WTC11 (cell line): ENCODE data around the gene RBM39. TPM values are rescaled to one million over a fixed set of nuclear protein-coding genes. Genes with fewer than 3 reads are reported as not detected.

Experiments
- ATAC-seq: fragments of 200-7000 bp; cut with Tn5 transposase; 2 replicates; pipeline ENCODE4 v1.10.0; 2021; ENCODE audit warnings: mild to moderate bottlenecking, moderate library complexity
- CTCF ChIA-PET: fragments of 300-600 bp; sonication (Branson Sonifier 250); formaldehyde crosslinking; loops from one replicate; lab custom pipeline; 2021; ENCODE audit warnings: antibody characterized with exemption; lab: Charles Lee
- POLR2A ChIA-PET: fragments of 350-600 bp; sonication (Branson Sonifier 250); formaldehyde crosslinking; loops from one replicate; lab custom pipeline; 2021; ENCODE audit warnings: antibody characterized with exemption; lab: Charles Lee
- DNase-seq: peaks from one replicate; pipeline ENCODE4 v3.0.0; 2021; ENCODE audit warnings: low spot score
- H3K27ac Mint-ChIP-seq: 2 replicates; pipeline ENCODE4 v1.8.0; 2021; ENCODE audit warnings: mixed read lengths
- H3K27me3 Mint-ChIP-seq: 2 replicates; pipeline ENCODE4 v1.8.0; 2021; ENCODE audit warnings: low read depth, mild to moderate bottlenecking, moderate library complexity, mixed read lengths
- H3K36me3 Mint-ChIP-seq: 2 replicates; pipeline ENCODE4 v1.8.0; 2021; ENCODE audit warnings: mixed read lengths
- H3K4me1 Mint-ChIP-seq: 2 replicates; pipeline ENCODE4 v1.8.0; 2022; ENCODE audit warnings: mixed read lengths
- H3K4me3 Mint-ChIP-seq: 2 replicates; pipeline ENCODE4 v1.8.0; 2021; ENCODE audit warnings: mild to moderate bottlenecking, moderate library complexity, mixed read lengths
- H3K9me3 Mint-ChIP-seq: 2 replicates; pipeline ENCODE4 v1.8.0; 2021; ENCODE audit warnings: mixed read lengths
- CREB1 ChIP-seq: sonication (generic); formaldehyde crosslinking; IDR thresholded peaks from 2 replicates; pipeline ENCODE4 v1.8.0; 2023; ENCODE audit warnings: mild to moderate bottlenecking, missing genetic modification reagents
- CREM ChIP-seq: sonication (generic); formaldehyde crosslinking; IDR thresholded peaks from 2 replicates; pipeline ENCODE4 v1.8.1; 2022; ENCODE audit warnings: mild to moderate bottlenecking, missing genetic modification reagents, moderate library complexity
- ELF4 ChIP-seq: sonication (generic); formaldehyde crosslinking; IDR thresholded peaks from 2 replicates; pipeline ENCODE4 v1.8.1; 2022; ENCODE audit warnings: low read depth, mild to moderate bottlenecking, moderate library complexity, missing genetic modification reagents
- FOXK1 ChIP-seq: sonication (generic); formaldehyde crosslinking; IDR thresholded peaks from 2 replicates; pipeline ENCODE4 v1.8.0; 2022; ENCODE audit warnings: mild to moderate bottlenecking, moderate library complexity, missing genetic modification reagents
- MXD4 ChIP-seq: fragments of 250-450 bp; sonication (Bioruptor Pico); IDR thresholded peaks from 2 replicates; pipeline ENCODE4 v1.8.0; 2021; ENCODE audit warnings: mild to moderate bottlenecking, moderate library complexity, borderline replicate concordance
- NR1H2 ChIP-seq: sonication (generic); formaldehyde crosslinking; IDR thresholded peaks from 2 replicates; pipeline ENCODE4 v1.9.0; 2021; ENCODE audit warnings: mild to moderate bottlenecking, moderate library complexity, missing genetic modification reagents
- PRRX2 ChIP-seq: fragments of 250-450 bp; sonication (Bioruptor Pico); IDR thresholded peaks from 2 replicates; pipeline ENCODE4 v1.8.0; 2021; ENCODE audit warnings: mild to moderate bottlenecking
- SMAD3 ChIP-seq: sonication (generic); formaldehyde crosslinking; IDR thresholded peaks from 2 replicates; pipeline ENCODE4 v1.8.0; 2022; ENCODE audit warnings: missing genetic modification reagents, mild to moderate bottlenecking, borderline replicate concordance
- SMAD4 ChIP-seq: sonication (generic); formaldehyde crosslinking; IDR thresholded peaks from 2 replicates; pipeline ENCODE4 v1.8.0; 2022; ENCODE audit warnings: mild to moderate bottlenecking, missing genetic modification reagents
- TEAD4 ChIP-seq: sonication (generic); formaldehyde crosslinking; IDR thresholded peaks from 2 replicates; pipeline ENCODE4 v1.8.0; 2022; ENCODE audit warnings: mild to moderate bottlenecking, missing genetic modification reagents
- ZBTB21 ChIP-seq: sonication (generic); formaldehyde crosslinking; IDR thresholded peaks from 2 replicates; pipeline ENCODE4 v1.8.1; 2023; ENCODE audit warnings: mild to moderate bottlenecking, missing genetic modification reagents, borderline replicate concordance
- ZNF219 ChIP-seq: sonication (generic); formaldehyde crosslinking; IDR thresholded peaks from 2 replicates; pipeline ENCODE4 v1.8.0; 2023; ENCODE audit warnings: missing genetic modification reagents, mild to moderate bottlenecking, borderline replicate concordance
- ZNF263 ChIP-seq: sonication (generic); formaldehyde crosslinking; IDR thresholded peaks from 2 replicates; pipeline ENCODE4 v1.8.1; 2022; ENCODE audit warnings: low read depth, mild to moderate bottlenecking, moderate library complexity, missing genetic modification reagents
- total RNA-seq: library from RNA; stranded (reverse); gene quantifications from 3 replicates; pipeline ENCODE4 v1.2.3, GENCODE V29; 2021
- TF ChIP-seq, protein P1 (sequence below): sonication (generic); formaldehyde crosslinking; IDR thresholded peaks from 2 replicates; pipeline ENCODE4 v1.8.1; 2023; ENCODE audit warnings: mild to moderate bottlenecking, missing genetic modification reagents
- TF ChIP-seq, protein P2 (sequence below): sonication (generic); formaldehyde crosslinking; IDR thresholded peaks from 2 replicates; pipeline ENCODE4 v1.8.1; 2022; ENCODE audit warnings: low read depth, missing genetic modification reagents, borderline replicate concordance
- TF ChIP-seq, protein P3 (sequence below): sonication (generic); formaldehyde crosslinking; IDR thresholded peaks from 2 replicates; pipeline ENCODE4 v1.8.1; 2022; ENCODE audit warnings: missing genetic modification reagents, borderline replicate concordance
- TF ChIP-seq, protein P4 (sequence below): fragments of 200-600 bp; IDR thresholded peaks from 2 replicates; pipeline ENCODE4 v1.8.0; 2022; ENCODE audit warnings: antibody characterized with exemption
- TF ChIP-seq, protein P5 (sequence below): sonication (generic); formaldehyde crosslinking; IDR thresholded peaks from 2 replicates; pipeline ENCODE4 v1.8.0; 2023; ENCODE audit warnings: mild to moderate bottlenecking, missing genetic modification reagents
- TF ChIP-seq, protein P6 (sequence below): sonication (generic); formaldehyde crosslinking; IDR thresholded peaks from 2 replicates; pipeline ENCODE4 v1.8.0; 2022; ENCODE audit warnings: mild to moderate bottlenecking, missing genetic modification reagents
- TF ChIP-seq, protein P7 (sequence below): sonication (generic); formaldehyde crosslinking; IDR thresholded peaks from 2 replicates; pipeline ENCODE4 v1.8.1; 2023; ENCODE audit warnings: mild to moderate bottlenecking, moderate library complexity, missing genetic modification reagents

RBM39 gene
- total RNA-seq, 1 experiment from 2014 or later, result 231 TPM

DNA sequence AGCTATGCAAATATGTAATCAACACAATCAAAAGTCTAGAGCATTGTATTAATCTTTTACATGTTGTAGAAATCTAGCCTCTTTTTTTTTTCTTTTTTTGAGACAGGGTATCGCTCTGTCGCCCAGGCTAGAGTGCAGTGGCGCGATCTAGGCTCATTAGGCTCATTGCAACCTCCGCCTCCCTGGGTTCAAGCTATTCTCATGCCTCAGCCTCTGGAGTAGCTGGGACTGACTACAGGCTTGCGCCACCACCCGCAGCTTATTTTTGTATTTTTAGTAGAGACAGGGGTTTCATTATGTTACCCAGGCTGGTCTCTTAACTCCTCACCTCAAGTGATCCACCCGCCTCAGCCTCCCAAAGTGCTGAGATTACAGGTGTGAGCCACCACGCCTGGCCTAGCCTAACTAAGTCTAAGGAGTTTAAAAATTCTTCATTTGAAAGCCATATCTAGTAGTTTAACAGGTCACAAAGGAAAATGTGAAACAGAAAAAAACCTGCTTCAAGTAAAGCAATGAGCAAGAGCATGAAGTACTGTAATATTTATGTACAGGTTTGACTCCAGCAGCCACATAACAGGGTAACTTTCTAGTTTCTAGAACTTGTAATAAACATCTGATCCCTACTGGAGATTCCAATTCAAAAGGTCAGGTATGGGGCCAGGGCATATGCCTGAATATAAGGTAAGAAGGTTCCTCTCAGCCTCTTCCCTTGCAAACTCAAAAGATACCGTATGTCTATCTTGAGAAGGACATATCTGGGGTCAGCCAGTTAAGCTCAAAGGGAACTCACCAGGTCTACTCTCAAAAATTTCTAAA lies 81.7 kb downstream of the RBM39 start:
- no peak for ATAC-seq
- H3K4me1 Mint-ChIP-seq, result peaks cover 52% of the 10 kb centered on the region
- ChIA-PET CTCF (interaction anchor here (1.4 kb wide), 1 partner anchor 42 kb away, joined by 3 read pairs; no protein-coding TSS in a partner anchor), POLR2A (interaction anchor here (0.7 to 1.4 kb wide), 2 partner anchors 41 to 739 kb away, joined by 3 to 4 read pairs; no protein-coding TSS in a partner anchor)
- H3K9me3 Mint-ChIP-seq, result no peaks in the 10 kb centered on the region
- TF ChIP-seq ZBTB21 (CRISPR knock-in tag) (no peak), NR1H2 (CRISPR knock-in tag) (no peak), TEAD4 (CRISPR knock-in tag) (no peak)
- TF ChIP-seq, protein P1, sequence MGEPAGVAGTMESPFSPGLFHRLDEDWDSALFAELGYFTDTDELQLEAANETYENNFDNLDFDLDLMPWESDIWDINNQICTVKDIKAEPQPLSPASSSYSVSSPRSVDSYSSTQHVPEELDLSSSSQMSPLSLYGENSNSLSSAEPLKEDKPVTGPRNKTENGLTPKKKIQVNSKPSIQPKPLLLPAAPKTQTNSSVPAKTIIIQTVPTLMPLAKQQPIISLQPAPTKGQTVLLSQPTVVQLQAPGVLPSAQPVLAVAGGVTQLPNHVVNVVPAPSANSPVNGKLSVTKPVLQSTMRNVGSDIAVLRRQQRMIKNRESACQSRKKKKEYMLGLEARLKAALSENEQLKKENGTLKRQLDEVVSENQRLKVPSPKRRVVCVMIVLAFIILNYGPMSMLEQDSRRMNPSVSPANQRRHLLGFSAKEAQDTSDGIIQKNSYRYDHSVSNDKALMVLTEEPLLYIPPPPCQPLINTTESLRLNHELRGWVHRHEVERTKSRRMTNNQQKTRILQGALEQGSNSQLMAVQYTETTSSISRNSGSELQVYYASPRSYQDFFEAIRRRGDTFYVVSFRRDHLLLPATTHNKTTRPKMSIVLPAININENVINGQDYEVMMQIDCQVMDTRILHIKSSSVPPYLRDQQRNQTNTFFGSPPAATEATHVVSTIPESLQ (CRISPR knock-in tag), result no peak
- peak overlapping the region; percentile 17; the same call in 1 of the 2 replicates for H3K4me3 Mint-ChIP-seq
- no peaks in the 10 kb centered on the region; the same call in 1 of the 2 replicates for H3K36me3 Mint-ChIP-seq
- H3K27me3 Mint-ChIP-seq, result no peaks in the 10 kb centered on the region
- no peak for DNase-seq
- H3K27ac Mint-ChIP-seq, result peak overlapping the region; percentile 86

DNA sequence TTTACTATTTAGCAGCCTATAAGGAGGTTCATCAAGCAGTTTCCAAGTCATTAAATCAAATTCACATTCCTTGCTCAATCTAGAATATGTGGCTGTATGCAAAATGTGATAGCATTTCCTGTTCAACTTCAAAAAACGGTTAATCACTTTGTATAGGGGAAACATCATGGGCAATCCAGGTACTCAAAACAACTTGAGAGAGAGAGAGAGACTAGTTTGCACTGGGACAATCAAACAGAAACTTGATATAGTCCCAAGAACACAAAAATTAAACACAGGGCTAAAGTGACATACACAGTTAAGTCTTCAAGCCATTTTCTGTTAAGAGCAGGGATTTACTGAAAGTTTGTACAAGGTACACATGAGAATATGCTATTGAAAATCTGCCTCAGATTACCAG lies 84.8 kb downstream of the RBM39 start:
- peak overlapping the region; percentile 71; the same call in 1 of the 2 replicates for H3K27ac Mint-ChIP-seq
- no peak for DNase-seq
- no peaks in the 10 kb centered on the region for H3K27me3 Mint-ChIP-seq
- H3K36me3 Mint-ChIP-seq, result no peaks in the 10 kb centered on the region; the same call in 1 of the 2 replicates
- H3K4me1 Mint-ChIP-seq, result peaks cover 39% of the 10 kb centered on the region
- ChIA-PET POLR2A (no interaction called here), CTCF (no interaction called here)
- no peaks in the 10 kb centered on the region for H3K9me3 Mint-ChIP-seq
- H3K4me3 Mint-ChIP-seq, result no peak overlapping the region
- no peak for ATAC-seq
- TF ChIP-seq NR1H2 (CRISPR knock-in tag) (no peak), FOXK1 (no peak), CREB1 (CRISPR knock-in tag) (no peak), ZNF219 (CRISPR knock-in tag) (no peak), MXD4 (CRISPR knock-in tag) (no peak), CREM (CRISPR knock-in tag) (no peak), PRRX2 (CRISPR knock-in tag) (no peak), ZNF263 (CRISPR knock-in tag) (no peak), SMAD4 (CRISPR knock-in tag) (no peak), SMAD3 (CRISPR knock-in tag) (no peak), ELF4 (CRISPR knock-in tag) (no peak)
- TF ChIP-seq, protein P2, sequence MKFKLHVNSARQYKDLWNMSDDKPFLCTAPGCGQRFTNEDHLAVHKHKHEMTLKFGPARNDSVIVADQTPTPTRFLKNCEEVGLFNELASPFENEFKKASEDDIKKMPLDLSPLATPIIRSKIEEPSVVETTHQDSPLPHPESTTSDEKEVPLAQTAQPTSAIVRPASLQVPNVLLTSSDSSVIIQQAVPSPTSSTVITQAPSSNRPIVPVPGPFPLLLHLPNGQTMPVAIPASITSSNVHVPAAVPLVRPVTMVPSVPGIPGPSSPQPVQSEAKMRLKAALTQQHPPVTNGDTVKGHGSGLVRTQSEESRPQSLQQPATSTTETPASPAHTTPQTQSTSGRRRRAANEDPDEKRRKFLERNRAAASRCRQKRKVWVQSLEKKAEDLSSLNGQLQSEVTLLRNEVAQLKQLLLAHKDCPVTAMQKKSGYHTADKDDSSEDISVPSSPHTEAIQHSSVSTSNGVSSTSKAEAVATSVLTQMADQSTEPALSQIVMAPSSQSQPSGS (CRISPR knock-in tag), result no peak
- TF ChIP-seq, protein P3, sequence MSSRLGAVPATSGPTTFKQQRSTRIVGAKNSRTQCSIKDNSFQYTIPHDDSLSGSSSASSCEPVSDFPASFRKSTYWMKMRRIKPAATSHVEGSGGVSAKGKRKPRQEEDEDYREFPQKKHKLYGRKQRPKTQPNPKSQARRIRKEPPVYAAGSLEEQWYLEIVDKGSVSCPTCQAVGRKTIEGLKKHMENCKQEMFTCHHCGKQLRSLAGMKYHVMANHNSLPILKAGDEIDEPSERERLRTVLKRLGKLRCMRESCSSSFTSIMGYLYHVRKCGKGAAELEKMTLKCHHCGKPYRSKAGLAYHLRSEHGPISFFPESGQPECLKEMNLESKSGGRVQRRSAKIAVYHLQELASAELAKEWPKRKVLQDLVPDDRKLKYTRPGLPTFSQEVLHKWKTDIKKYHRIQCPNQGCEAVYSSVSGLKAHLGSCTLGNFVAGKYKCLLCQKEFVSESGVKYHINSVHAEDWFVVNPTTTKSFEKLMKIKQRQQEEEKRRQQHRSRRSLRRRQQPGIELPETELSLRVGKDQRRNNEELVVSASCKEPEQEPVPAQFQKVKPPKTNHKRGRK (CRISPR knock-in tag), result no peak
- TF ChIP-seq, protein P4, sequence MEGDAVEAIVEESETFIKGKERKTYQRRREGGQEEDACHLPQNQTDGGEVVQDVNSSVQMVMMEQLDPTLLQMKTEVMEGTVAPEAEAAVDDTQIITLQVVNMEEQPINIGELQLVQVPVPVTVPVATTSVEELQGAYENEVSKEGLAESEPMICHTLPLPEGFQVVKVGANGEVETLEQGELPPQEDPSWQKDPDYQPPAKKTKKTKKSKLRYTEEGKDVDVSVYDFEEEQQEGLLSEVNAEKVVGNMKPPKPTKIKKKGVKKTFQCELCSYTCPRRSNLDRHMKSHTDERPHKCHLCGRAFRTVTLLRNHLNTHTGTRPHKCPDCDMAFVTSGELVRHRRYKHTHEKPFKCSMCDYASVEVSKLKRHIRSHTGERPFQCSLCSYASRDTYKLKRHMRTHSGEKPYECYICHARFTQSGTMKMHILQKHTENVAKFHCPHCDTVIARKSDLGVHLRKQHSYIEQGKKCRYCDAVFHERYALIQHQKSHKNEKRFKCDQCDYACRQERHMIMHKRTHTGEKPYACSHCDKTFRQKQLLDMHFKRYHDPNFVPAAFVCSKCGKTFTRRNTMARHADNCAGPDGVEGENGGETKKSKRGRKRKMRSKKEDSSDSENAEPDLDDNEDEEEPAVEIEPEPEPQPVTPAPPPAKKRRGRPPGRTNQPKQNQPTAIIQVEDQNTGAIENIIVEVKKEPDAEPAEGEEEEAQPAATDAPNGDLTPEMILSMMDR, result no peak
- TF ChIP-seq, protein P5, sequence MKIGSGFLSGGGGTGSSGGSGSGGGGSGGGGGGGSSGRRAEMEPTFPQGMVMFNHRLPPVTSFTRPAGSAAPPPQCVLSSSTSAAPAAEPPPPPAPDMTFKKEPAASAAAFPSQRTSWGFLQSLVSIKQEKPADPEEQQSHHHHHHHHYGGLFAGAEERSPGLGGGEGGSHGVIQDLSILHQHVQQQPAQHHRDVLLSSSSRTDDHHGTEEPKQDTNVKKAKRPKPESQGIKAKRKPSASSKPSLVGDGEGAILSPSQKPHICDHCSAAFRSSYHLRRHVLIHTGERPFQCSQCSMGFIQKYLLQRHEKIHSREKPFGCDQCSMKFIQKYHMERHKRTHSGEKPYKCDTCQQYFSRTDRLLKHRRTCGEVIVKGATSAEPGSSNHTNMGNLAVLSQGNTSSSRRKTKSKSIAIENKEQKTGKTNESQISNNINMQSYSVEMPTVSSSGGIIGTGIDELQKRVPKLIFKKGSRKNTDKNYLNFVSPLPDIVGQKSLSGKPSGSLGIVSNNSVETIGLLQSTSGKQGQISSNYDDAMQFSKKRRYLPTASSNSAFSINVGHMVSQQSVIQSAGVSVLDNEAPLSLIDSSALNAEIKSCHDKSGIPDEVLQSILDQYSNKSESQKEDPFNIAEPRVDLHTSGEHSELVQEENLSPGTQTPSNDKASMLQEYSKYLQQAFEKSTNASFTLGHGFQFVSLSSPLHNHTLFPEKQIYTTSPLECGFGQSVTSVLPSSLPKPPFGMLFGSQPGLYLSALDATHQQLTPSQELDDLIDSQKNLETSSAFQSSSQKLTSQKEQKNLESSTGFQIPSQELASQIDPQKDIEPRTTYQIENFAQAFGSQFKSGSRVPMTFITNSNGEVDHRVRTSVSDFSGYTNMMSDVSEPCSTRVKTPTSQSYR (CRISPR knock-in tag), result no peak
- TF ChIP-seq, protein P6, sequence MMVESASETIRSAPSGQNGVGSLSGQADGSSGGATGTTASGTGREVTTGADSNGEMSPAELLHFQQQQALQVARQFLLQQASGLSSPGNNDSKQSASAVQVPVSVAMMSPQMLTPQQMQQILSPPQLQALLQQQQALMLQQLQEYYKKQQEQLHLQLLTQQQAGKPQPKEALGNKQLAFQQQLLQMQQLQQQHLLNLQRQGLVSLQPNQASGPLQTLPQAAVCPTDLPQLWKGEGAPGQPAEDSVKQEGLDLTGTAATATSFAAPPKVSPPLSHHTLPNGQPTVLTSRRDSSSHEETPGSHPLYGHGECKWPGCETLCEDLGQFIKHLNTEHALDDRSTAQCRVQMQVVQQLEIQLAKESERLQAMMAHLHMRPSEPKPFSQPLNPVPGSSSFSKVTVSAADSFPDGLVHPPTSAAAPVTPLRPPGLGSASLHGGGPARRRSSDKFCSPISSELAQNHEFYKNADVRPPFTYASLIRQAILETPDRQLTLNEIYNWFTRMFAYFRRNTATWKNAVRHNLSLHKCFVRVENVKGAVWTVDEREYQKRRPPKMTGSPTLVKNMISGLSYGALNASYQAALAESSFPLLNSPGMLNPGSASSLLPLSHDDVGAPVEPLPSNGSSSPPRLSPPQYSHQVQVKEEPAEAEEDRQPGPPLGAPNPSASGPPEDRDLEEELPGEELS, result no peak
- TF ChIP-seq, protein P7, sequence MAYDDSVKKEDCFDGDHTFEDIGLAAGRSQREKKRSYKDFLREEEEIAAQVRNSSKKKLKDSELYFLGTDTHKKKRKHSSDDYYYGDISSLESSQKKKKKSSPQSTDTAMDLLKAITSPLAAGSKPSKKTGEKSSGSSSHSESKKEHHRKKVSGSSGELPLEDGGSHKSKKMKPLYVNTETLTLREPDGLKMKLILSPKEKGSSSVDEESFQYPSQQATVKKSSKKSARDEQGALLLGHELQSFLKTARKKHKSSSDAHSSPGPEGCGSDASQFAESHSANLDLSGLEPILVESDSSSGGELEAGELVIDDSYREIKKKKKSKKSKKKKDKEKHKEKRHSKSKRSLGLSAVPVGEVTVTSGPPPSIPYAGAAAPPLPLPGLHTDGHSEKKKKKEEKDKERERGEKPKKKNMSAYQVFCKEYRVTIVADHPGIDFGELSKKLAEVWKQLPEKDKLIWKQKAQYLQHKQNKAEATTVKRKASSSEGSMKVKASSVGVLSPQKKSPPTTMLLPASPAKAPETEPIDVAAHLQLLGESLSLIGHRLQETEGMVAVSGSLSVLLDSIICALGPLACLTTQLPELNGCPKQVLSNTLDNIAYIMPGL, result no peak
